Measurements from ENCODE around the gene RPLP2. TPM values are rescaled to one million over a fixed set of nuclear protein-coding genes. Genes with fewer than 3 reads are reported as not detected.

Gene RPLP2
- total RNA-seq, 2 donors from 2014 or later = 170 to 221 TPM

- Histone ChIP-seq H3K36me3 (peaks cover 11% of the 10 kb centered on the region), H3K4me1 (ENCODE audit: control insufficient read depth in 1 of 2, low read depth in 2 of 2) (peaks cover 44 to 72% of the 10 kb centered on the region in 2 donors), H3K27me3 (replicated peaks; ENCODE audit: insufficient read depth) (peaks cover 6% of the 10 kb centered on the region), H3K4me3 (peak overlapping the region; percentile 75), H3K9me3 (no peaks in the 10 kb centered on the region), H3K27ac (peak overlapping the region in 1 of 2 donors; percentile 40)
- ATAC-seq (ENCODE audit: insufficient number of reproducible peaks, low FRiP score, low read depth) (no peak), DNase-seq (ENCODE audit: low spot score) (no peak)
- no peak for TF ChIP-seq CTCF (IDR thresholded peaks at IDR 0.05)
Observed at GRCh38 chr11:829847-830294, 20.1 kb downstream of the RPLP2 start.

- Histone ChIP-seq H3K4me3 (peak overlapping the region; percentile 75), H3K4me1 (ENCODE audit: control insufficient read depth in 1 of 2, low read depth in 2 of 2) (peaks cover 48 to 78% of the 10 kb centered on the region in 2 donors), H3K36me3 (peaks cover 5% of the 10 kb centered on the region), H3K27ac (no peak overlapping the region), H3K27me3 (replicated peaks; ENCODE audit: insufficient read depth) (peaks cover 6% of the 10 kb centered on the region), H3K9me3 (no peaks in the 10 kb centered on the region)
- no peak for ATAC-seq (ENCODE audit: insufficient number of reproducible peaks, low FRiP score, low read depth)
- TF ChIP-seq CTCF (IDR thresholded peaks at IDR 0.05) = no peak
- no peak for DNase-seq (ENCODE audit: low spot score)
Observed at GRCh38 chr11:830295-831117, 20.7 kb downstream of the RPLP2 start.

- ATAC-seq (ENCODE audit: insufficient number of reproducible peaks, low FRiP score, low read depth) = no peak
- Histone ChIP-seq H3K27me3 (replicated peaks; ENCODE audit: insufficient read depth) (peaks cover 6% of the 10 kb centered on the region), H3K36me3 (peaks cover 2% of the 10 kb centered on the region), H3K4me1 (ENCODE audit: control insufficient read depth in 1 of 2, low read depth in 2 of 2) (peaks cover 52 to 84% of the 10 kb centered on the region in 2 donors), H3K27ac (no peak overlapping the region), H3K4me3 (no peak overlapping the region), H3K9me3 (no peaks in the 10 kb centered on the region)
- DNase-seq (ENCODE audit: low spot score) = no peak
- TF ChIP-seq CTCF (IDR thresholded peaks at IDR 0.05) = no peak
Observed at GRCh38 chr11:831118-831864, 21.5 kb downstream of the RPLP2 start.

GRCh38 chr11:831961-832528 is 22.3 kb downstream of the RPLP2 start:
- Histone ChIP-seq H3K27ac (peak overlapping the region in 1 of 2 donors; percentile 66), H3K27me3 (replicated peaks; ENCODE audit: insufficient read depth) (no peaks in the 10 kb centered on the region), H3K9me3 (no peaks in the 10 kb centered on the region), H3K4me1 (ENCODE audit: control insufficient read depth in 1 of 2, low read depth in 2 of 2) (peaks cover 46 to 82% of the 10 kb centered on the region in 2 donors), H3K36me3 (peaks cover 10% of the 10 kb centered on the region), H3K4me3 (peak overlapping the region; percentile 94)
- ATAC-seq (ENCODE audit: insufficient number of reproducible peaks, low FRiP score, low read depth) (no peak), DNase-seq (ENCODE audit: low spot score) (no peak)
- no peak for TF ChIP-seq CTCF (IDR thresholded peaks at IDR 0.05)

All from thoracic aorta (tissue), 2 donors.